ENCODE data around the gene GPR157.
"Not testable (repeated sequence)": the region's sequence is repeated elsewhere in the genome, so short reads cannot be mapped to it uniquely, and the experiment has no call there.

Gene GPR157

DNA sequence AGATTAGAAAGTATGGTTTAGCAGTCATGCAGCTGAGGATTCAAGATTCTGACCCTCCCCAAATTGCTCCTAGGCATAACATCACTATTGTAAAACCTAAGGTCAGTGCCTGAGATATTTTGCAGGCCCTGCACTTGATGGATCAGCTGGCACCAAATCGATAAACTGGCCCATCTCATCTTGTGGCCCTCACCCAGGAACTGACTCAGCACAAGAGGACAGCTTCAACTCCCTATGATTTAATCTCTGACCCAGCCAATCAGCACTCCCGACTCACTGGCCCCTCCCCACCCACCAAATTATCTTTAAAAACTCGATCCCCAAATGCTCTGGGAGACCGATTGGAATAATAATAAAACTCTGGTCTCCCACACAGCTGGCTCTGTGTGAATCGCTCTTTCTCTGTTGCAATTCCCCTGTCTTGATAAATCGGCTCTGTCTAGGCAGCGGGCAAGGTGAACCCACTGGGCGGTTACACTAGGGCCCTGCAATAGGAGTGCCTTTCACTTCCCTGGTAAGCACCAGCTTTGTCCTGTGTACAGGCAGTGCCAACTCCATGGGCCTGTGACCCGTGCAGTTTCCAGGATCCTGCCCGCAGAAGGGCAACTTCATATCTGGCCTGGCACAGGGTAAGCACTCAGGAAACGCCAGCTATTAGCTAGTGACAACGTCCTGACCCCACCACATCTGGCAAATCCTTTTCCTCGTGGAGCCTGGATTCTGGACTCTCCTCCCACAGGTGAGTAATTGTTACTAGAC is 30.8 kb downstream of the GPR157 start:
- TF ChIP-seq, protein P1, sequence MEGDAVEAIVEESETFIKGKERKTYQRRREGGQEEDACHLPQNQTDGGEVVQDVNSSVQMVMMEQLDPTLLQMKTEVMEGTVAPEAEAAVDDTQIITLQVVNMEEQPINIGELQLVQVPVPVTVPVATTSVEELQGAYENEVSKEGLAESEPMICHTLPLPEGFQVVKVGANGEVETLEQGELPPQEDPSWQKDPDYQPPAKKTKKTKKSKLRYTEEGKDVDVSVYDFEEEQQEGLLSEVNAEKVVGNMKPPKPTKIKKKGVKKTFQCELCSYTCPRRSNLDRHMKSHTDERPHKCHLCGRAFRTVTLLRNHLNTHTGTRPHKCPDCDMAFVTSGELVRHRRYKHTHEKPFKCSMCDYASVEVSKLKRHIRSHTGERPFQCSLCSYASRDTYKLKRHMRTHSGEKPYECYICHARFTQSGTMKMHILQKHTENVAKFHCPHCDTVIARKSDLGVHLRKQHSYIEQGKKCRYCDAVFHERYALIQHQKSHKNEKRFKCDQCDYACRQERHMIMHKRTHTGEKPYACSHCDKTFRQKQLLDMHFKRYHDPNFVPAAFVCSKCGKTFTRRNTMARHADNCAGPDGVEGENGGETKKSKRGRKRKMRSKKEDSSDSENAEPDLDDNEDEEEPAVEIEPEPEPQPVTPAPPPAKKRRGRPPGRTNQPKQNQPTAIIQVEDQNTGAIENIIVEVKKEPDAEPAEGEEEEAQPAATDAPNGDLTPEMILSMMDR (conservative IDR thresholded peaks at IDR 0.05; ENCODE audit: low read depth, low read length): no peak
- no peak for DNase-seq (ENCODE audit: low read depth)
- H3K4me3 ChIP-seq (ENCODE audit: low read length): no peak overlapping the region

DNA sequence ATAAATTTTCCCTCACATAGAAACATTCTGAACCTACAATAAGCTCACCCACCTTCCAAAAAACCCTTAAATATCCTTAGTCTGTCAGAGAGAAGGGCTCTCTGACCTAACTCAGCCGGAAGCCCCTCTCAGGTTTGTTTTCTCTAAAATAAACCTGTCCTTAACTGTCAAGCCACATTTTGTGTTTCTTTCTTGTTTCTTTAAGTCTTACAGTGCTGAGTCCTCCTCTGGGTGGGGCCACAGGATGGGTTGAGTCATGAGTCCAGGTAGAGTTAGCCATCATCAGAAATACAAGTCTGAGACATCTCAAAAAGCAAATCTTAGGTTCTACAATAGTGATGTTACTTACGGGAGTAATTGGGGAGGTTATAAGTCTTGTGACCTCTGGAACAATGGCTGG is 33.1 kb downstream of the GPR157 start:
- TF ChIP-seq, protein P1 (conservative IDR thresholded peaks at IDR 0.05; ENCODE audit: low read depth, low read length): no peak

DNA sequence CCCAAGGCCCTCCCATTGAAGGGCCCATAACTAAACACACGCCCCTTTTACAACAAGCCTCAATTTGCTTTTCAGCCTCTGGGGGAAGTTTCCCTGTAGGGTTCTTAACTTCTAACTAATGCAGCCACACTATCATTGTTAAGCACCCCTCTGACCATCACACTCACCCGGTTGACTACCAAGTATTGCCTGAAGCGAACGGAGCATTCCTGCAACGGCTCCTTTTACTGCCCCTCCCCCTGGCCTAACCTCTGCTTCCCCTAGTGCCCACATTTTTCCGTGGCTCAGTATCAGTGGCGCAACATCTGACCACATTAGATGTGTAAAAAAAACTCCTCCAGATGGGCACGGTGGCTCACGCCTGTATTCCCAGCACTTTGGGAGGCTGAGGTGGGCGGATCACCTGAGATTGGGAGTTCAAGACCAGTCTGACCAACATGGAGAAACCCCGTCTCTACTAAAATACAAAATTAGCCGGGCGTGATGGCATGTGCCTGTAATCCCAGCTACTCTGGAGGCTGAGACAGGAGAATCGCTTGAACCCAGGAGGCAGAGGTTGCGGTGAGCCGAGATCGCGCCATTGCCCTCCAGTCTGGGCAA is 34.8 kb downstream of the GPR157 start:
- H3K4me3 ChIP-seq (ENCODE audit: low read length): not testable (repeated sequence)

More for the DNA sequence above, 33.1 kb downstream of the GPR157 start:
- H3K4me3 ChIP-seq (ENCODE audit: low read length): no peak overlapping the region
- no peak for DNase-seq (ENCODE audit: low read depth)

DNA sequence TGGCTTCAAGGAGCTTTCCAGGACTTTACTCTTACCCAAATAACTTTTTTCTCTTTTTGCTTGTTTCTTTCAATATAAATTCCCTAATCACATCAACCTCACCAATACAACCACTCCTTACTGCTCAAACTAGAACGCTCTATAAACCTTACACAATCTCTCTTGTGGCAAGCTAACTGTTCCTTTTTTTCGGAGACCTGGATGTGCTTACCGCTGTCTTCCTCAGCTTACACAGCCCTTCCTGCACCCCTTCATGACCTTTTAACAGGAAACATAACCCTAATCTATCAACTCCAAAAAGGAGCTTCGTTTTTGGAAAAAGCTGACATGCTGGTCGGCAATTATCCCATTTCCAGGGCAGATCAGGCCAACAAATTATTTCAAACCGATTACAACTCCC is 35.3 kb downstream of the GPR157 start:
- TF ChIP-seq, protein P1 (conservative IDR thresholded peaks at IDR 0.05; ENCODE audit: low read depth, low read length): no peak
- no peak for DNase-seq (ENCODE audit: low read depth)
- H3K4me3 ChIP-seq (ENCODE audit: low read length): no peak overlapping the region

More for the DNA sequence above, 34.8 kb downstream of the GPR157 start:
- not testable (repeated sequence) for DNase-seq (ENCODE audit: low read depth)

DNA sequence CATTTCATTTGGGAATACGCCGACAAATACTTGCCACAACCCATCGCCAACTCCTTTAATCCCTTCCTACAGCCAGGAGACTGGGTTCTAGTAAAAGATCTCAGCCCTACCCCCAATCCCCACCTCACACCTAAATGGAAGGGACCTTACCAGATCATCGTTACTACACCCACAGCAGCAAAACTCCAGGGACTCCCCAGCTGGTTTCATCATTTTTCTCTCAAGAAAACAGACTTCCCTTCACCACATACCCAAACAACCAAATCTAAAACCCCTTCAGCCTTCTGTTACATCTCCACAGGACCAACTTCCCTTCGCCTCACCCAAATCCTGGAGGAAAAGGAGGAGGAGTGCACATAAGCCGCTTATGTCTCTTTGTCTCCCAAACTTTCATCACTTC is 35.8 kb downstream of the GPR157 start:
- TF ChIP-seq, protein P1 (conservative IDR thresholded peaks at IDR 0.05; ENCODE audit: low read depth, low read length): no peak
- DNase-seq (ENCODE audit: low read depth): no peak
- H3K4me3 ChIP-seq (ENCODE audit: low read length): no peak overlapping the region

DNA sequence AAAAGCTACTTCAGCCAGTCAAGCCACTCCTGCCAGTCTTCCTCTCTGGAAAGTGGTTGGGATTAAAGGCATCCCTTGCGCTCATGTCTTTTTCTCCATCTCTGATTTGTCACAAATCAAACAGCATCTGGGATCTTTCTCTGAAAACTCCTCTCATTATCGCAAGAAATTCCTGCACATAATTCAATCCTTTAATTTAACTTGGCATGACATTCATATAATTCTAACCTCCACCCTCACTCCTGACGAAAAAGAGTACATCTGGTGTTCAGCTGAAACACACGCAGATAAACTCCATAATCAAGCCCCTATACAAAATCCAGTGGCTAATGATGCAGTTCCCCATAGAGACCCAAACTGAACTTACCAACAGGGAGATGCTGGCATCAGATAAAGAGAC is 40.1 kb downstream of the GPR157 start:
- H3K4me3 ChIP-seq (ENCODE audit: low read length): no peak overlapping the region
- TF ChIP-seq, protein P1 (conservative IDR thresholded peaks at IDR 0.05; ENCODE audit: low read depth, low read length): no peak
- DNase-seq (ENCODE audit: low read depth): no peak

DNA sequence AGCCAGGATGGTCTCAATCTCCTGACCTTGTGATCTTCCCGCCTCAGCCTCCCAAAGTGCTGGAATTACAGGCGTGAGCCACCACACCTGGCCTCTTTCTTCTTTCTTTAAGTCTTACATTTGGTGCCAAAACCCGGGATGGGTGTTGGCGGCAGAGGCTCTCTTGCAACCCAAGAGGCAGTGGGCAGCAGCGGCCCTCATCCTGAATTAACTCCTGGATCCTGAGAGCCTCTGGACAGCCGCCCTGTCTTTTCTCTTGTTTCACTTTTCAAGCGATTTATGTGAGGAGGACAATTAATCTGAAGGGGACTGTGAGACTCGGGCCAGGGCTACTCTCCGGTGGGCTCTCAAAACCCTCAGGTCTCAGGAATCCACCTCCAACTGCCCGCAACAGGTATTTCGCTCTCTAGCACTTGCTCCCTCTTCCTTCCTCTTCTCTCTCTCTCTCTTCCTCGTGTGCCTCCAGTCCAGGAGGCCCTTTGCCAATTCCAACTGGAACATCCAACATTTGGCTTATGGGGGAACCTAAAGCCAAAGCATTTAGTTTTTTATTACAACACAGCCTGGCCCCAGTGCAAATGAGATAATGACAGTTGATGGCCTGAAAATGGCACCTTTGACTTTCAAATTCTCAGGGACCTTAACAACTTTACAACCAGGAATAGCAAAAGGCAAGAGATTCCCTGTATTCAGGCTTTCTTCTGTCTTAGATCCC is 41.3 kb downstream of the GPR157 start:
- TF ChIP-seq, protein P1 (conservative IDR thresholded peaks at IDR 0.05; ENCODE audit: low read depth, low read length): no peak
- H3K4me3 ChIP-seq (ENCODE audit: low read length): no peak overlapping the region
- no peak for DNase-seq (ENCODE audit: low read depth)
